Caco-2 (cell line): ENCODE results near the gene THAP6. TPM values are rescaled to one million over a fixed set of nuclear protein-coding genes. Genes with fewer than 3 reads are reported as not detected.

Experiments used
- BruUV-seq: library from RNA; stranded (reverse); fragments of 400-500 nt; replicated peaks from 2 replicates; lab custom pipeline; 2021; lab: Mats Ljungman, UMichigan
- CTCF ChIA-PET: fragments of 300-600 bp; sonication (Branson Sonifier 250); formaldehyde crosslinking; loops from one replicate; lab custom pipeline; 2022; ENCODE audit warnings: antibody characterized with exemption; lab: Charles Lee
- POLR2A ChIA-PET: fragments of 300-600 bp; sonication (Branson Sonifier 250); formaldehyde crosslinking; loops from one replicate; lab custom pipeline; 2022; ENCODE audit warnings: antibody characterized with exemption; lab: Charles Lee
- DNase-seq, 2 experiments: peaks; one replicate each; pipeline versions ENCODE4 v3.0.0 to v3.0.0-alpha.2; 2020 to 2022
- H3K27me3 ChIP-seq: replicated peaks from 2 replicates; pipeline ENCODE4 v1.6.0; 2011; ENCODE audit warnings: low read length; ENCODE audit not compliant: control insufficient read depth, insufficient read depth
- H3K36me3 ChIP-seq: 2 replicates; pipeline ENCODE4 v1.5.1; 2011; ENCODE audit warnings: low read length; ENCODE audit not compliant: control insufficient read depth, insufficient read depth
- H3K4me1 ChIP-seq: fragments of 250-450 bp; sonication (Bioruptor Pico); 2 replicates; pipeline ENCODE4 v1.5.1; 2020; ENCODE audit warnings: mild to moderate bottlenecking
- H3K4me3 ChIP-seq: 2 replicates; pipeline ENCODE4 v1.5.1; 2011; ENCODE audit warnings: low read depth, mild to moderate bottlenecking, control low read depth, low read length
- H3K9me3 ChIP-seq: fragments of 250-450 bp; sonication (Bioruptor Pico); 2 replicates; pipeline ENCODE4 v1.5.1; 2020; ENCODE audit warnings: mild to moderate bottlenecking, moderate library complexity
- H3K27ac Mint-ChIP-seq: one replicate; pipeline ENCODE4 v1.8.0; 2022; ENCODE audit warnings: mixed read lengths; ENCODE audit not compliant: unreplicated experiment
- H3K27me3 Mint-ChIP-seq: one replicate; pipeline ENCODE4 v1.8.0; 2022; ENCODE audit warnings: mixed read lengths; ENCODE audit not compliant: insufficient read depth, unreplicated experiment
- H3K36me3 Mint-ChIP-seq: one replicate; pipeline ENCODE4 v1.8.0; 2022; ENCODE audit warnings: mild to moderate bottlenecking, mixed read lengths; ENCODE audit not compliant: insufficient read depth, unreplicated experiment
- H3K4me1 Mint-ChIP-seq: one replicate; pipeline ENCODE4 v1.8.0; 2022; ENCODE audit warnings: low read depth, mixed read lengths; ENCODE audit not compliant: unreplicated experiment
- H3K4me3 Mint-ChIP-seq: one replicate; pipeline ENCODE4 v1.8.0; 2022; ENCODE audit warnings: mild to moderate bottlenecking, moderate library complexity, mixed read lengths; ENCODE audit not compliant: unreplicated experiment
- H3K9me3 Mint-ChIP-seq: one replicate; pipeline ENCODE4 v1.8.0; 2022; ENCODE audit warnings: mixed read lengths; ENCODE audit not compliant: unreplicated experiment
- intact Hi-C: fragments of 100-400 bp; cut with micrococcal nuclease; formaldehyde crosslinking; loops from one replicate; pipeline ENCODE4 v1.10.0; 2022; ENCODE audit not compliant: unreplicated experiment
- total RNA-seq: library from RNA; stranded (reverse); gene quantifications from 2 replicates; pipeline ENCODE4 v1.2.3, GENCODE V29; 2022
- TF ChIP-seq, protein P1 (sequence below), 2 experiments: fragments of 200-600 bp in 1 of 2; IDR thresholded peaks; 1 replicate in 1 of 2; 2 replicates in 1 of 2; pipeline versions ENCODE4 v1.5.1 to v1.8.0; 2011 to 2022; ENCODE audit warnings: antibody characterized with exemption in 1 of 2, control low read depth in 1 of 2, inconsistent platforms in 1 of 2, low read depth in 1 of 2, low read length in 1 of 2, mild to moderate bottlenecking in 1 of 2, moderate library complexity in 1 of 2; ENCODE audit not compliant: insufficient read depth in 1 of 2, severe bottlenecking in 1 of 2, unreplicated experiment in 1 of 2

THAP6 gene
- total RNA-seq, 1 experiment from 2014 or later, result 11.8 TPM

GRCh38 chr4:75494563-75494962 is 19.7 kb upstream of the THAP6 start:
- ChIA-PET POLR2A (no interaction called here), CTCF (no interaction called here)
- no TSS peak for BruUV-seq
- TF ChIP-seq, protein P1, sequence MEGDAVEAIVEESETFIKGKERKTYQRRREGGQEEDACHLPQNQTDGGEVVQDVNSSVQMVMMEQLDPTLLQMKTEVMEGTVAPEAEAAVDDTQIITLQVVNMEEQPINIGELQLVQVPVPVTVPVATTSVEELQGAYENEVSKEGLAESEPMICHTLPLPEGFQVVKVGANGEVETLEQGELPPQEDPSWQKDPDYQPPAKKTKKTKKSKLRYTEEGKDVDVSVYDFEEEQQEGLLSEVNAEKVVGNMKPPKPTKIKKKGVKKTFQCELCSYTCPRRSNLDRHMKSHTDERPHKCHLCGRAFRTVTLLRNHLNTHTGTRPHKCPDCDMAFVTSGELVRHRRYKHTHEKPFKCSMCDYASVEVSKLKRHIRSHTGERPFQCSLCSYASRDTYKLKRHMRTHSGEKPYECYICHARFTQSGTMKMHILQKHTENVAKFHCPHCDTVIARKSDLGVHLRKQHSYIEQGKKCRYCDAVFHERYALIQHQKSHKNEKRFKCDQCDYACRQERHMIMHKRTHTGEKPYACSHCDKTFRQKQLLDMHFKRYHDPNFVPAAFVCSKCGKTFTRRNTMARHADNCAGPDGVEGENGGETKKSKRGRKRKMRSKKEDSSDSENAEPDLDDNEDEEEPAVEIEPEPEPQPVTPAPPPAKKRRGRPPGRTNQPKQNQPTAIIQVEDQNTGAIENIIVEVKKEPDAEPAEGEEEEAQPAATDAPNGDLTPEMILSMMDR (IDR thresholded peaks at IDR 0.05; ENCODE audit: insufficient read depth in 1 of 2, low read depth in 1 of 2, low read length in 1 of 2, severe bottlenecking in 1 of 2, unreplicated experiment in 1 of 2), result no peak
- H3K36me3 Mint-ChIP-seq, result peaks cover 28% of the 10 kb centered on the region
- H3K9me3 Mint-ChIP-seq, result peaks cover 16% of the 10 kb centered on the region
- H3K9me3 ChIP-seq, result 0 out of 2 replicates have a peak, but pooled peaks cover 3% of the 10 kb centered on the region
- no peaks in the 10 kb centered on the region for H3K27me3 ChIP-seq
- H3K27me3 Mint-ChIP-seq, result no peaks in the 10 kb centered on the region
- intact Hi-C loops, result loop anchor here (5.0 kb wide), 1 partner anchor 562 kb away; the partner anchor contains the start of gene PARM1
- DNase-seq, result no peak
- H3K27ac Mint-ChIP-seq, result no peak overlapping the region
- no peaks in the 10 kb centered on the region for H3K36me3 ChIP-seq
- peaks cover 7% of the 10 kb centered on the region for H3K4me1 Mint-ChIP-seq
- H3K4me1 ChIP-seq, result peaks cover 4% of the 10 kb centered on the region
- no peak overlapping the region for H3K4me3 Mint-ChIP-seq
- H3K4me3 ChIP-seq, result no peak overlapping the region

DNA sequence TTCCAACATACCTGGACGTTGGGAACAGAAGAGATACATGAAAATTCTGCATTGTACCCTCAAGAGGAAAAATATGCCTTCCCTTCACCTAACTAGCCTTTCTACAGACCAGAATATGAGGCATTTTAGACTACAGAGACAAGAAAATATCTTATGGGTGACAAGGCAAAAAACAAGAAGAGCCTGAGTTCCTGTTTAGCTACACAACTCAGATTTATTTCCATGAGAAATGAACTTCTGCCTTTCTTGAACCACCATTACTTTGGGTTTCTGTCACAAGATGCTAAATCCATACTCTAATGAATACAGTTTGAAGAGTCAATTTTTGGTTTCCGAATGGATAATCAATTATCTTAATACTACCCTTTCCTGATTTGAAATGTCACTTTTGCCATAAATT is 18.8 kb upstream of the THAP6 start:
- H3K4me3 Mint-ChIP-seq, result no peak overlapping the region
- TF ChIP-seq, protein P1 (IDR thresholded peaks at IDR 0.05; ENCODE audit: insufficient read depth in 1 of 2, low read depth in 1 of 2, low read length in 1 of 2, severe bottlenecking in 1 of 2, unreplicated experiment in 1 of 2), result no peak
- H3K4me1 Mint-ChIP-seq, result peaks cover 7% of the 10 kb centered on the region
- POLR2A ChIA-PET, result no interaction called here
- CTCF ChIA-PET, result no interaction called here
- peaks cover 26% of the 10 kb centered on the region for H3K36me3 Mint-ChIP-seq
- DNase-seq, result no peak
- Histone ChIP-seq H3K36me3 (no peaks in the 10 kb centered on the region), H3K9me3 (0 out of 2 replicates have a peak, but pooled peaks cover 3% of the 10 kb centered on the region), H3K4me1 (no peaks in the 10 kb centered on the region), H3K4me3 (no peak overlapping the region), H3K27me3 (no peaks in the 10 kb centered on the region)
- intact Hi-C loops, result no loop called here
- no TSS peak for BruUV-seq
- no peak overlapping the region for H3K27ac Mint-ChIP-seq
- H3K9me3 Mint-ChIP-seq, result peaks cover 16% of the 10 kb centered on the region
- no peaks in the 10 kb centered on the region for H3K27me3 Mint-ChIP-seq

- Histone ChIP-seq H3K4me3 (no peak overlapping the region), H3K27me3 (no peaks in the 10 kb centered on the region), H3K4me1 (no peaks in the 10 kb centered on the region), H3K9me3 (0 out of 2 replicates have a peak, but pooled peaks cover 3% of the 10 kb centered on the region), H3K36me3 (no peaks in the 10 kb centered on the region)
- Mint-ChIP-seq H3K4me3 (no peak overlapping the region), H3K27me3 (no peaks in the 10 kb centered on the region), H3K27ac (no peak overlapping the region), H3K4me1 (peaks cover 7% of the 10 kb centered on the region), H3K9me3 (peaks cover 16% of the 10 kb centered on the region), H3K36me3 (peaks cover 21% of the 10 kb centered on the region)
- intact Hi-C loops, result no loop called here
- ChIA-PET CTCF (no interaction called here), POLR2A (no interaction called here)
- TF ChIP-seq, protein P1 (IDR thresholded peaks at IDR 0.05; ENCODE audit: insufficient read depth in 1 of 2, low read depth in 1 of 2, low read length in 1 of 2, severe bottlenecking in 1 of 2, unreplicated experiment in 1 of 2), result no peak
- no peak for DNase-seq
- BruUV-seq, result no TSS peak
These were observed 17.9 kb upstream of the THAP6 start for GRCh38 chr4:75496406-75496805.
